ENCODE results near the gene WIPF1. TPM values are rescaled to one million over a fixed set of nuclear protein-coding genes. Genes with fewer than 3 reads are reported as not detected.

WIPF1 gene
- total RNA-seq, 1 donor from 2014 or later, result 60.1 TPM

DNA sequence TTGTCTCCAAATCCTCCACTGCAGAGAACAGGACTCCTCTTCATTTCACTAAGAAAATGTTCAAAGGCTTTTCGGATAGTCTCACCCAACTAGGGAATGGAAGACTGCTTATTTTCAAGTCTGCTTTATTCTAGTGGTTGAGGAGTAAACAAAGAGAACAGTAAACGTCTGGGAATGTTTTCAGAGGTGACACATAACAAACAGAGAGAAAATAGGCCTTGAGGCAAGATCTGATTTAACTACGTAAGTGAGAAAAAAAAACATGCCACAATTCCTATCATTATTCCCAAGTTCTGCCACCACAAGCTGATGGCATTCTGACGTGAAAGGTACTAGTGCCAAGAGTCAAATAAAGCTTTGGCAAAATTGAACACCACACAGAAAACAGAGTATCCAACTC is 16.7 kb upstream of the WIPF1 start:
- no peaks in the 10 kb centered on the region for H3K27me3 Mint-ChIP-seq (ENCODE audit: unreplicated experiment)
- H3K9me3 Mint-ChIP-seq (ENCODE audit: unreplicated experiment), result no peaks in the 10 kb centered on the region
- H3K27ac Mint-ChIP-seq (ENCODE audit: unreplicated experiment), result peak overlapping the region; percentile 81
- no peak for DNase-seq (ENCODE audit: extremely low spot score, unreplicated experiment)
- peaks cover 5% of the 10 kb centered on the region for H3K36me3 Mint-ChIP-seq (ENCODE audit: unreplicated experiment)
- no peak overlapping the region for H3K4me3 Mint-ChIP-seq (ENCODE audit: unreplicated experiment)
- TF ChIP-seq, protein P1, sequence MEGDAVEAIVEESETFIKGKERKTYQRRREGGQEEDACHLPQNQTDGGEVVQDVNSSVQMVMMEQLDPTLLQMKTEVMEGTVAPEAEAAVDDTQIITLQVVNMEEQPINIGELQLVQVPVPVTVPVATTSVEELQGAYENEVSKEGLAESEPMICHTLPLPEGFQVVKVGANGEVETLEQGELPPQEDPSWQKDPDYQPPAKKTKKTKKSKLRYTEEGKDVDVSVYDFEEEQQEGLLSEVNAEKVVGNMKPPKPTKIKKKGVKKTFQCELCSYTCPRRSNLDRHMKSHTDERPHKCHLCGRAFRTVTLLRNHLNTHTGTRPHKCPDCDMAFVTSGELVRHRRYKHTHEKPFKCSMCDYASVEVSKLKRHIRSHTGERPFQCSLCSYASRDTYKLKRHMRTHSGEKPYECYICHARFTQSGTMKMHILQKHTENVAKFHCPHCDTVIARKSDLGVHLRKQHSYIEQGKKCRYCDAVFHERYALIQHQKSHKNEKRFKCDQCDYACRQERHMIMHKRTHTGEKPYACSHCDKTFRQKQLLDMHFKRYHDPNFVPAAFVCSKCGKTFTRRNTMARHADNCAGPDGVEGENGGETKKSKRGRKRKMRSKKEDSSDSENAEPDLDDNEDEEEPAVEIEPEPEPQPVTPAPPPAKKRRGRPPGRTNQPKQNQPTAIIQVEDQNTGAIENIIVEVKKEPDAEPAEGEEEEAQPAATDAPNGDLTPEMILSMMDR (IDR thresholded peaks at IDR 0.05), result no peak
- H3K4me1 Mint-ChIP-seq (ENCODE audit: unreplicated experiment), result peaks cover 64% of the 10 kb centered on the region

DNA sequence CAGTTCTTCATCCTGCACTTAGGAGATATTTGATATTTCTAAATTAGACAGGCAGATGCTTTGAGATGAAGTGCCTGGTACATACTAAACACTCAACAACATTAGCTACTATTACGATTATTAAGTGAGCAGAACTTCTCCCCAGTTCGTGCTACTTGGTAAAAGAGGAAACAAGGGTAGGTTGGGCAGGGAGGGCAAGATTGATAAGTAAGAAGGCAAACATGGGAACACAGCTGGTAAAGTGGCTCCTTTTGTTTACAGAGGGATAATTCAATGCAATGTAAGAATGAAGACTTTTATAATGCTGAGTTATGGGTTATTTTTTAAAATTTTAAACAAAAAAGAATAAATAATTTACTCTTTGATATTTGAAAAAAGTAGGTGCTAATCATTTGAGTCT is 15.9 kb upstream of the WIPF1 start:
- H3K36me3 Mint-ChIP-seq (ENCODE audit: unreplicated experiment), result peaks cover 5% of the 10 kb centered on the region
- peak overlapping the region; percentile 81 for H3K27ac Mint-ChIP-seq (ENCODE audit: unreplicated experiment)
- TF ChIP-seq, protein P1 (IDR thresholded peaks at IDR 0.05), result no peak
- no peaks in the 10 kb centered on the region for H3K9me3 Mint-ChIP-seq (ENCODE audit: unreplicated experiment)
- no peaks in the 10 kb centered on the region for H3K27me3 Mint-ChIP-seq (ENCODE audit: unreplicated experiment)
- peaks cover 61% of the 10 kb centered on the region for H3K4me1 Mint-ChIP-seq (ENCODE audit: unreplicated experiment)
- DNase-seq (ENCODE audit: extremely low spot score, unreplicated experiment), result no peak
- H3K4me3 Mint-ChIP-seq (ENCODE audit: unreplicated experiment), result no peak overlapping the region

DNA sequence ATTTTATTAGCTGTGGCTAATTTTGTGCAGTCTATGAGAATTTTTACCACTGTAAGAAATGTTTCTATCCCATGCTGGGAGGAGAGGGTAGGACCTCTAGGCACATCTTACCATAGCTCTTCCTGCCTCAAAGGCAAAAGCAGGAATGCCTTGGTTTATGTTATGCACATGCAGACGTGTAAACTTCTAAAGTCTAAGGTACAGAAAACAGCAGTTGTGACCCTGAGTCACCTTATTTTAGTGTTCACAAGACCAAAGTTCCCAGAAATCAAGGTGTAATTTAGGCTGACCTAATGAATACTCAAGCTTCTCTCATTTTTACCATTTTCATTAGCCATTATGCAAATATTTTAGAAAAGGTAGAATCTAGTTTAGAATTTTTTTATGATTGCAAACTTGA is 15.4 kb upstream of the WIPF1 start:
- no peak overlapping the region for H3K27ac Mint-ChIP-seq (ENCODE audit: unreplicated experiment)
- DNase-seq (ENCODE audit: extremely low spot score, unreplicated experiment), result no peak

DNA sequence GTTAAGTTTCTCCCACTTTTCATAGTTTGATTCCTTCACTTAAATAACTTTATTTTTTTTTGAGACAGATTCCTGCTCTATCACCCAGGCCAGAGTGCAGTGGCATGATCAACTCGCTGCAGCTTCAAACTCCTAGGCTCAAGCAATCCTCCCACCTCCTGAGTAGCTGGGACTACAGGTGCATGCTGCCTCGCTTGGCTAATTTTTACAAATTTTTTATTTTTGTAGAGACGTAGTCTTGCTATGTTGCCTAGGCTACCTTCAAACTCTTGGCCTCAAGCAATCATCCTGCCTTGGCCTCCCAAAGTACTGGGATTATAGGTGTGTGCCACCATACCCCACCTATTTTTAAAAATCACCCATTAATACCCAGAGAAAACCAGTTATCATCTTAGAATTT is 14.2 kb upstream of the WIPF1 start:
- Mint-ChIP-seq H3K4me3 (ENCODE audit: unreplicated experiment) (no peak overlapping the region), H3K9me3 (ENCODE audit: unreplicated experiment) (no peaks in the 10 kb centered on the region), H3K27me3 (ENCODE audit: unreplicated experiment) (no peaks in the 10 kb centered on the region), H3K36me3 (ENCODE audit: unreplicated experiment) (peaks cover 5% of the 10 kb centered on the region), H3K27ac (ENCODE audit: unreplicated experiment) (no peak overlapping the region), H3K4me1 (ENCODE audit: unreplicated experiment) (peaks cover 62% of the 10 kb centered on the region)
- DNase-seq (ENCODE audit: extremely low spot score, unreplicated experiment), result no peak
- TF ChIP-seq, protein P1 (IDR thresholded peaks at IDR 0.05), result no peak

More for the DNA sequence above, 15.4 kb upstream of the WIPF1 start:
- Mint-ChIP-seq H3K36me3 (ENCODE audit: unreplicated experiment) (peaks cover 5% of the 10 kb centered on the region), H3K4me3 (ENCODE audit: unreplicated experiment) (no peak overlapping the region), H3K27me3 (ENCODE audit: unreplicated experiment) (no peaks in the 10 kb centered on the region), H3K9me3 (ENCODE audit: unreplicated experiment) (no peaks in the 10 kb centered on the region), H3K4me1 (ENCODE audit: unreplicated experiment) (peaks cover 64% of the 10 kb centered on the region)
- TF ChIP-seq, protein P1 (IDR thresholded peaks at IDR 0.05), result no peak

DNA sequence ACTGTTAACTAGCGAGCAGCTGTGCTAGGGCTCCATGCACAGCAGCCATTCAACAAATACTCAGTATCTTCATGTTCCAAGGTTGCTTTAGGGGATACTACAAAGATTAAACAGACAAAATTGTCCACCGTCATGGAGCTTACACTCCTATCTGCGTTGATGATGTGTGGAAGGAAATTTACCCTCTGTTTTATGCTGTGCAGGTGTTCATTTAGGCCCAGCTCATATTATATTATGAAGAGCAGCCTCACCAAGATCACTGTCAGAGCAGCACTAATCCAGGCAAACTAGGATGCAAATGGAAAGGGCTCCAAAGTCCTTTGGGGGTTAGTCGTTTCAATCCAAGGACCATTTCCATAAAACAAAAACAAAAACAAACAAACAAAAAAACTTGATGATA is 13.4 kb upstream of the WIPF1 start:
- Mint-ChIP-seq H3K27ac (ENCODE audit: unreplicated experiment) (peak overlapping the region; percentile 37), H3K4me1 (ENCODE audit: unreplicated experiment) (peaks cover 64% of the 10 kb centered on the region), H3K9me3 (ENCODE audit: unreplicated experiment) (no peaks in the 10 kb centered on the region), H3K4me3 (ENCODE audit: unreplicated experiment) (no peak overlapping the region), H3K36me3 (ENCODE audit: unreplicated experiment) (peaks cover 5% of the 10 kb centered on the region), H3K27me3 (ENCODE audit: unreplicated experiment) (no peaks in the 10 kb centered on the region)
- no peak for DNase-seq (ENCODE audit: extremely low spot score, unreplicated experiment)
- TF ChIP-seq, protein P1 (IDR thresholded peaks at IDR 0.05), result no peak

Measured in osteocyte (in vitro differentiated cells).